Stomach (tissue), 9 donors: ENCODE results near the gene SERPINA4. TPM values are rescaled to one million over a fixed set of nuclear protein-coding genes. Genes with fewer than 3 reads are reported as not detected.

Experiments
- DNase-seq, 2 donors: peaks; one replicate each; pipeline versions ENCODE4 v3.0.0 to v3.0.0-alpha.2; 2013 to 2019
- H3K27ac ChIP-seq, 5 donors: fragments of 200-600 bp in 4 of 5; sonication (generic) in 4 of 5; one replicate each; pipeline ENCODE4 v1.5.1; 2013 to 2019; ENCODE audit warnings: mild to moderate bottlenecking in 1 of 5, moderate library complexity in 1 of 5
- H3K27me3 ChIP-seq, 3 donors: fragments of 200-600 bp; sonication (generic); one replicate each; pipeline ENCODE4 v1.5.1; 2017 to 2019; ENCODE audit warnings: mixed run types in 1 of 3
- H3K36me3 ChIP-seq, 4 donors: fragments of 200-600 bp; sonication (generic); 1 replicate in 3 of 4; 2 replicates in 1 of 4; pipeline ENCODE4 v1.5.1; 2016 to 2019
- H3K4me1 ChIP-seq, 4 donors: fragments of 200-600 bp; sonication (generic); one replicate each; pipeline ENCODE4 v1.5.1; 2016 to 2019
- H3K4me3 ChIP-seq, 4 donors: fragments of 200-600 bp; sonication (generic) in 3 of 4; one replicate each; pipeline ENCODE4 v1.5.1; 2016 to 2019; ENCODE audit warnings: mild to moderate bottlenecking in 1 of 4
- H3K9me3 ChIP-seq, 4 donors: fragments of 200-600 bp; sonication (generic); one replicate each; pipeline ENCODE4 v1.5.1; 2016 to 2019
- CTCF ChIP-seq, 7 experiments: fragments of 450-650 bp in 4 of 7; fragments of 200-600 bp in 3 of 7; sonication (generic) in 3 of 7; IDR thresholded peaks; one replicate each; pipeline ENCODE4 v1.5.1; 2016 to 2019; ENCODE audit warnings: antibody characterized with exemption in 7 of 7, control low read depth in 2 of 7, mild to moderate bottlenecking in 1 of 7
- EP300 ChIP-seq: sonication (generic); formaldehyde crosslinking; IDR thresholded peaks from one replicate; pipeline ENCODE4 v1.6.1; 2017; ENCODE audit warnings: antibody characterized with exemption
- POLR2A ChIP-seq, 4 donors: fragments of 450-650 bp; IDR thresholded peaks; one replicate each; pipeline ENCODE4 v1.6.1; 2016; ENCODE audit warnings: antibody characterized with exemption in 4 of 4, control low read depth in 2 of 4, mild to moderate bottlenecking in 1 of 4, moderate library complexity in 1 of 4
- POLR2AphosphoS5 ChIP-seq, 3 donors: sonication (generic); formaldehyde crosslinking; IDR thresholded peaks; one replicate each; pipeline ENCODE4 v1.6.1; 2016; ENCODE audit warnings: antibody characterized with exemption in 3 of 3
- WGBS, 5 donors: extraction: QIAGEN DNeasy Blood & Tissue Kit in 3 of 5; methylation state at CpG; one replicate each; pipeline versions ENCODE4 v1.1.5 to v1.1.7; 2013 to 2018; 5-methylcytosine and 5-hydroxymethylcytosine counted together
- intact Hi-C: fragments of 100-400 bp; cut with DNase I; formaldehyde crosslinking; loops from one replicate; pipeline ENCODE4 v1.15.1; 2023; ENCODE audit warnings: low total_unique reads
- polyA plus RNA-seq, 3 donors: library from polyadenylated mRNA; stranded (reverse); fragments of 200-250 nt; gene quantifications; one replicate each; pipeline ENCODE4 v1.2.3, GENCODE V29; 2013
- total RNA-seq, 5 donors: library from RNA; depleted of rRNA; stranded (reverse); fragments of >200 nt; gene quantifications; one replicate each; pipeline versions ENCODE4 v1.1.0 to v1.2.3, GENCODE V29; 2014 to 2016
- donor health status: healthy with polysubstance abuse.
- donor health status: Bipolar disorder and iron deficiency.
- donor health status: healthy.

The SERPINA4 gene
- total and polyA plus RNA-seq, 8 donors = 4.7 to 27.5 (median 14.2) TPM; not detected in 2

GRCh38 chr14:94594441-94594840 is 33.2 kb downstream of the SERPINA4 start:
- no peaks in the 10 kb centered on the region for H3K36me3 ChIP-seq
- intact Hi-C loops = no loop called here
- TF ChIP-seq CTCF (IDR thresholded peaks at IDR 0.05) (no peak), EP300 (no peak), POLR2AphosphoS5 (IDR thresholded peaks at IDR 0.05) (no peak)
- no peak for DNase-seq
- WGBS, 5 donors = 88 to 96% (median 92%) methylated on average over 7 of the region's 7 CpGs
- no peaks in the 10 kb centered on the region for H3K9me3 ChIP-seq
- H3K27ac ChIP-seq = no peak overlapping the region
- no peaks in the 10 kb centered on the region for H3K27me3 ChIP-seq
- no peak overlapping the region for H3K4me3 ChIP-seq
- peaks cover 11 to 14% (median 11%) of the 10 kb centered on the region in 4 donors for H3K4me1 ChIP-seq

DNA sequence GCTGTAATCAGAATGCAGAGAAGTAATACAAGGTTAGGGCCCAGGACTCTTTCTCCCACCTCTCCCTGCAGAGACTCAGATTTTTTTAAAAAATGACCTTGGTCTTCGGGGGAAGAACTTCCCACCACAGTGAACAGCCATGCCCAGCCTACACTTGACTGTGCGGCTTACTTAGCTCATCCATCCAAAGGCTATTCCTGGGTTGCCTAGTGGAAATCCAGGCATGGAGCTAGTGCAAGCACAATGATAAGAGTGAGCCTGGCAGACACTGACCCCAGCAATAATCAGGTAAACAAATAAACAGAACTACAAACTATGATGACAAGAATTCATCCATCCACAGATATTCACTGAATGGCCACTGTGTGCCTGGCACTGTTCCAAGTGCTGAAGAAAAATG is 34.7 kb downstream of the SERPINA4 start:
- no peaks in the 10 kb centered on the region for H3K9me3 ChIP-seq
- WGBS, 5 donors = 46 to 93% (median 88%) methylated on average over 2 of the region's 2 CpGs
- H3K27me3 ChIP-seq = no peaks in the 10 kb centered on the region
- no peak overlapping the region for H3K27ac ChIP-seq
- peaks cover 20 to 28% (median 26%) of the 10 kb centered on the region in 4 donors for H3K4me1 ChIP-seq
- DNase-seq = no peak
- TF ChIP-seq EP300 (no peak), POLR2AphosphoS5 (IDR thresholded peaks at IDR 0.05) (no peak), POLR2A (IDR thresholded peaks at IDR 0.05) (no peak), CTCF (IDR thresholded peaks at IDR 0.05) (no peak)
- no peak overlapping the region for H3K4me3 ChIP-seq
- intact Hi-C loops = no loop called here
- no peaks in the 10 kb centered on the region for H3K36me3 ChIP-seq

DNA sequence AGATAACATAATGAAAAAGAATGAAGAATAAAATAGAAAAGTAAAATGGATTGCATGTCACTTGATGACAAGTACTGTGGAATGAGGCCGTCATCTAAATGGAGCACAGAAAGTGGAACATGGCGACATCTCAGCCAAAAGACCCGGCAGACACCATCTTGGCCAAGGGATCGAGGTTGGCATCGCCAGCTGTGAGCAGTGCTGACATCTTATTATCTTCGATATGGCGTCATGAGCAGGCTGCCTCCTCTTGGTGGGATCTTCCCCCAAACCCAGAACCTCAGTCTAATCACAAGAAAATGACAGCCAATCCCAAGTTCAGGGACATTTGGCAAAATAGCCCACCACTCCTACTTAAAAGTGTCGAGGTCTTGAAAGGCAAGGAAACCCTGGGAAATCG is 35.1 kb downstream of the SERPINA4 start:
- Histone ChIP-seq H3K9me3 (no peaks in the 10 kb centered on the region), H3K4me1 (peaks cover 20 to 33% (median 27%) of the 10 kb centered on the region in 4 donors), H3K36me3 (no peaks in the 10 kb centered on the region), H3K27me3 (no peaks in the 10 kb centered on the region), H3K4me3 (no peak overlapping the region), H3K27ac (no peak overlapping the region)
- DNase-seq = no peak
- TF ChIP-seq EP300 (no peak), POLR2A (IDR thresholded peaks at IDR 0.05) (no peak), POLR2AphosphoS5 (IDR thresholded peaks at IDR 0.05) (no peak), CTCF (IDR thresholded peaks at IDR 0.05) (no peak)
- 86 to 95% (median 90%) methylated on average over 9 of the region's 9 CpGs for WGBS, 5 donors
- intact Hi-C loops = no loop called here

GRCh38 chr14:94597788-94598187 is 36.5 kb downstream of the SERPINA4 start:
- no peaks in the 10 kb centered on the region for H3K36me3 ChIP-seq
- no peaks in the 10 kb centered on the region for H3K9me3 ChIP-seq
- DNase-seq = no peak
- no peak overlapping the region for H3K4me3 ChIP-seq
- H3K4me1 ChIP-seq = peaks cover 20 to 47% (median 36%) of the 10 kb centered on the region in 4 donors
- intact Hi-C loops = no loop called here
- 85 to 100% (median 87%) methylated on average over 1 to 5 of the region's 5 CpGs for WGBS, 5 donors
- no peaks in the 10 kb centered on the region for H3K27me3 ChIP-seq
- H3K27ac ChIP-seq = no peak overlapping the region
- TF ChIP-seq CTCF (IDR thresholded peaks at IDR 0.05) (no peak), POLR2AphosphoS5 (IDR thresholded peaks at IDR 0.05) (no peak), POLR2A (IDR thresholded peaks at IDR 0.05) (no peak), EP300 (no peak)
